HG03139 (cell line): Measurements from ENCODE around the gene KCNQ1OT1.

Experiments used
- ATAC-seq: cut with Tn5 transposase; IDR thresholded peaks from one replicate; pipeline ENCODE4 v1.9.1; 2021; ENCODE audit not compliant: unreplicated experiment

KCNQ1OT1 gene

GRCh38 chr11:2703363-2704141 lies 3.8 kb upstream of the KCNQ1OT1 start:
- no peak for ATAC-seq

GRCh38 chr11:2702771-2703362 lies 3.1 kb upstream of the KCNQ1OT1 start:
- ATAC-seq: no peak

GRCh38 chr11:2701898-2702434 lies 2.2 kb upstream of the KCNQ1OT1 start:
- no peak for ATAC-seq

GRCh38 chr11:2701230-2701629 lies 1.4 kb upstream of the KCNQ1OT1 start:
- no peak for ATAC-seq

- no peak for ATAC-seq
These were observed 819 bp upstream of the KCNQ1OT1 start for GRCh38 chr11:2700415-2701211.

- no peak for ATAC-seq
These were observed 636 bp downstream of the KCNQ1OT1 start for GRCh38 chr11:2699185-2699530.

- ATAC-seq: no peak
These were observed 1.2 kb downstream of the KCNQ1OT1 start for GRCh38 chr11:2698386-2699184.

- ATAC-seq: no peak
These were observed 1.9 kb downstream of the KCNQ1OT1 start for GRCh38 chr11:2697866-2698265.

GRCh38 chr11:2696455-2696854 lies 3.3 kb downstream of the KCNQ1OT1 start:
- ATAC-seq: no peak

- no peak for ATAC-seq
These were observed 4.5 kb downstream of the KCNQ1OT1 start for GRCh38 chr11:2694995-2695939.

- no peak for ATAC-seq
These were observed 5.3 kb downstream of the KCNQ1OT1 start for GRCh38 chr11:2694495-2694894.

GRCh38 chr11:2693271-2694261 lies 6.2 kb downstream of the KCNQ1OT1 start:
- ATAC-seq: no peak

GRCh38 chr11:2691991-2692875 lies 7.6 kb downstream of the KCNQ1OT1 start:
- ATAC-seq: no peak

- no peak for ATAC-seq
These were observed 8.4 kb downstream of the KCNQ1OT1 start for GRCh38 chr11:2691355-2691761.

GRCh38 chr11:2690596-2691354 lies 9.0 kb downstream of the KCNQ1OT1 start:
- no peak for ATAC-seq

GRCh38 chr11:2689651-2690575 lies 9.9 kb downstream of the KCNQ1OT1 start:
- ATAC-seq: no peak
